Neuronal stem cell (in vitro differentiated cells): ENCODE measurements around the gene NTPCR.

ENCODE experiments used
- DNase-seq: peaks from one replicate; pipeline ENCODE4 v3.0.0-alpha.2; 2013; ENCODE audit warnings: low spot score
- H2AFZ ChIP-seq: one replicate; pipeline ENCODE4 v1.6.1; 2013; ENCODE audit warnings: mild to moderate bottlenecking, low read length, inconsistent platforms
- H2AK5ac ChIP-seq: 2 replicates; pipeline ENCODE4 v1.6.1; 2013; ENCODE audit warnings: low read depth, mild to moderate bottlenecking, inconsistent platforms, low read length, moderate library complexity, mixed read lengths
- H2BK120ac ChIP-seq: 2 replicates; pipeline ENCODE4 v1.6.1; 2013; ENCODE audit warnings: low read depth, mild to moderate bottlenecking, inconsistent platforms, low read length, moderate library complexity, mixed read lengths
- H2BK12ac ChIP-seq: one replicate; pipeline ENCODE4 v1.6.1; 2013; ENCODE audit warnings: low read length, inconsistent platforms
- H2BK15ac ChIP-seq: 2 replicates; pipeline ENCODE4 v1.6.1; 2013; ENCODE audit warnings: mild to moderate bottlenecking, low read length, inconsistent platforms, mixed read lengths
- H2BK5ac ChIP-seq: one replicate; pipeline ENCODE4 v1.6.1; 2013; ENCODE audit warnings: inconsistent platforms, mild to moderate bottlenecking, low read length, moderate library complexity
- H3K14ac ChIP-seq: one replicate; pipeline ENCODE4 v1.6.1; 2013; ENCODE audit warnings: low read length, inconsistent platforms
- H3K18ac ChIP-seq: 2 replicates; pipeline ENCODE4 v1.6.1; 2013; ENCODE audit warnings: low read length, inconsistent platforms
- H3K23ac ChIP-seq: 2 replicates; pipeline ENCODE4 v1.6.1; 2013; ENCODE audit warnings: low read depth, mild to moderate bottlenecking, mixed read lengths, low read length, inconsistent platforms; ENCODE audit not compliant: poor library complexity
- H3K27ac ChIP-seq: replicated peaks from 3 replicates; pipeline ENCODE4 v1.5.1; 2013; ENCODE audit warnings: low read length, inconsistent platforms
- H3K27me3 ChIP-seq, 3 experiments: 2 replicates each; pipeline ENCODE4 v1.6.1; 2013; ENCODE audit warnings: low read length in 3 of 3, mild to moderate bottlenecking in 2 of 3, inconsistent platforms in 1 of 3, low read depth in 1 of 3, mixed read lengths in 1 of 3, moderate library complexity in 1 of 3; ENCODE audit not compliant: control insufficient read depth in 3 of 3, insufficient read depth in 3 of 3
- H3K36me3 ChIP-seq, 2 donors: replicated peaks in 1 of 2; 2 replicates each; pipeline ENCODE4 v1.6.1; 2013; ENCODE audit warnings: low read length in 2 of 2; ENCODE audit not compliant: control insufficient read depth in 2 of 2, insufficient read depth in 2 of 2
- H3K4ac ChIP-seq: 2 replicates; pipeline ENCODE4 v1.6.1; 2013; ENCODE audit warnings: inconsistent platforms, mild to moderate bottlenecking, low read length, moderate library complexity
- H3K4me1 ChIP-seq, 2 donors: 1 replicate in 1 of 2; 2 replicates in 1 of 2; pipeline ENCODE4 v1.6.1; 2013; ENCODE audit warnings: low read length in 2 of 2, low read depth in 1 of 2; ENCODE audit not compliant: control insufficient read depth in 2 of 2, insufficient read depth in 1 of 2
- H3K4me2 ChIP-seq: one replicate; pipeline ENCODE4 v1.6.1; 2013; ENCODE audit warnings: mild to moderate bottlenecking, low read length, inconsistent platforms; ENCODE audit not compliant: insufficient read depth, poor library complexity, severe bottlenecking
- H3K4me3 ChIP-seq, 2 donors: 2 replicates each; pipeline ENCODE4 v1.5.1; 2013; ENCODE audit warnings: low read length in 2 of 2, mild to moderate bottlenecking in 2 of 2, inconsistent platforms in 1 of 2, moderate library complexity in 1 of 2
- H3K79me1 ChIP-seq: one replicate; pipeline ENCODE4 v1.6.1; 2013; ENCODE audit warnings: low read depth, mild to moderate bottlenecking, inconsistent platforms, low read length, moderate library complexity
- H3K9ac ChIP-seq: one replicate; pipeline ENCODE4 v1.6.1; 2013; ENCODE audit warnings: mild to moderate bottlenecking, low read depth, low read length, inconsistent platforms; ENCODE audit not compliant: poor library complexity
- H3K9me3 ChIP-seq, 2 donors: replicated peaks in 1 of 2; 2 replicates each; pipeline versions ENCODE3 to v1.6.1; 2013; ENCODE audit warnings: low read length in 2 of 2, mild to moderate bottlenecking in 2 of 2, inconsistent platforms in 1 of 2, low read depth in 1 of 2, mixed read lengths in 1 of 2, moderate library complexity in 1 of 2; ENCODE audit not compliant: control insufficient read depth in 2 of 2, insufficient read depth in 1 of 2
- H4K8ac ChIP-seq: one replicate; pipeline ENCODE4 v1.6.1; 2013; ENCODE audit warnings: low read depth, mild to moderate bottlenecking, inconsistent platforms, low read length, moderate library complexity
- H4K91ac ChIP-seq: one replicate; pipeline ENCODE4 v1.6.1; 2013; ENCODE audit warnings: low read length, low read depth, mild to moderate bottlenecking, inconsistent platforms; ENCODE audit not compliant: poor library complexity
- WGBS, 2 donors: extraction: QIAGEN DNeasy Blood & Tissue Kit; methylation state at CpG; one replicate each; pipeline ENCODE4 v1.1.7; 2013; ENCODE audit warnings: missing lambda C conversion rate in 2 of 2, mixed read lengths in 1 of 2; ENCODE audit not compliant: insufficient read length in 2 of 2, insufficient replicate concordance in 1 of 2; ENCODE audit errors: extremely low coverage in 2 of 2; 5-methylcytosine and 5-hydroxymethylcytosine counted together

Gene NTPCR

GRCh38 chr1:233012021-233012420 lies 61.6 kb downstream of the NTPCR start:
- Histone ChIP-seq H3K4ac (no peak overlapping the region), H2AFZ (no peak overlapping the region), H3K27ac (no peak overlapping the region), H3K36me3 (peaks cover 0 to 2% of the 10 kb centered on the region in 2 donors), H2BK5ac (no peak overlapping the region), H3K4me3 (no peak overlapping the region), H2BK15ac (no peak overlapping the region), H3K9me3 (no peaks in the 10 kb centered on the region), H3K18ac (no peak overlapping the region), H3K27me3 (no peaks in the 10 kb centered on the region), H3K4me1 (no peaks in the 10 kb centered on the region), H2AK5ac (no peak overlapping the region), H4K91ac (no peak overlapping the region), H3K14ac (no peak overlapping the region), H3K23ac (no peak overlapping the region), H2BK12ac (no peak overlapping the region), H3K79me1 (no peaks in the 10 kb centered on the region), H3K9ac (no peak overlapping the region), H2BK120ac (no peak overlapping the region), H3K4me2 (no peak overlapping the region), H4K8ac (no peak overlapping the region)
- WGBS, 2 donors = no CpG with 5 or more reads among the region's 1 CpG
- DNase-seq = no peak

- H3K27ac ChIP-seq = no peak overlapping the region
- no peak overlapping the region for H2BK120ac ChIP-seq
- no peak overlapping the region for H3K4ac ChIP-seq
- no peaks in the 10 kb centered on the region for H3K27me3 ChIP-seq
- peaks cover 9% of the 10 kb centered on the region in 2 donors for H3K4me1 ChIP-seq
- H2BK12ac ChIP-seq = no peak overlapping the region
- no peak overlapping the region for H3K23ac ChIP-seq
- H3K79me1 ChIP-seq = no peaks in the 10 kb centered on the region
- H4K8ac ChIP-seq = no peak overlapping the region
- H4K91ac ChIP-seq = no peak overlapping the region
- peaks cover 2 to 5% of the 10 kb centered on the region in 2 donors for H3K36me3 ChIP-seq
- H3K4me2 ChIP-seq = no peak overlapping the region
- no peak overlapping the region for H2AFZ ChIP-seq
- no peak overlapping the region for H3K18ac ChIP-seq
- no peaks in the 10 kb centered on the region for H3K9me3 ChIP-seq
- no peak overlapping the region for H3K9ac ChIP-seq
- no peak overlapping the region for H2BK5ac ChIP-seq
- WGBS, 2 donors = no CpG with 5 or more reads among the region's 2 CpGs
- no peak overlapping the region for H3K14ac ChIP-seq
- DNase-seq = no peak
- no peak overlapping the region for H3K4me3 ChIP-seq
- no peak overlapping the region for H2BK15ac ChIP-seq
- H2AK5ac ChIP-seq = no peak overlapping the region
Observed at GRCh38 chr1:233015965-233016364, 65.6 kb downstream of the NTPCR start.

- Histone ChIP-seq H3K4me1 (peaks cover 11 to 12% of the 10 kb centered on the region in 2 donors), H3K4ac (no peak overlapping the region), H3K4me3 (no peak overlapping the region), H3K27ac (no peak overlapping the region), H4K91ac (no peak overlapping the region), H3K9me3 (no peaks in the 10 kb centered on the region), H2AFZ (no peak overlapping the region), H3K4me2 (no peak overlapping the region), H3K18ac (no peak overlapping the region), H3K14ac (no peak overlapping the region), H2BK120ac (no peak overlapping the region), H2BK12ac (no peak overlapping the region), H3K9ac (no peak overlapping the region), H3K79me1 (no peaks in the 10 kb centered on the region), H3K23ac (no peak overlapping the region), H2AK5ac (no peak overlapping the region), H4K8ac (no peak overlapping the region), H2BK5ac (no peak overlapping the region), H2BK15ac (no peak overlapping the region), H3K27me3 (no peaks in the 10 kb centered on the region), H3K36me3 (peaks cover 2 to 5% of the 10 kb centered on the region in 2 donors)
- DNase-seq = no peak
- whole genome bisulfite sequencing, 2 donors = no CpG with 5 or more reads among the region's 6 CpGs
Observed at GRCh38 chr1:233016798-233017197, 66.4 kb downstream of the NTPCR start.

- H4K91ac ChIP-seq = no peak overlapping the region
- no peak overlapping the region for H3K14ac ChIP-seq
- H3K36me3 ChIP-seq = peaks cover 2 to 5% of the 10 kb centered on the region in 2 donors
- WGBS, 2 donors = no CpG with 5 or more reads among the region's 3 CpGs
- H3K4me3 ChIP-seq = no peak overlapping the region
- H2BK5ac ChIP-seq = no peak overlapping the region
- no peak for DNase-seq
- H3K23ac ChIP-seq = no peak overlapping the region
- peaks cover 11 to 12% of the 10 kb centered on the region in 2 donors for H3K4me1 ChIP-seq
- H3K9me3 ChIP-seq = no peaks in the 10 kb centered on the region
- no peak overlapping the region for H4K8ac ChIP-seq
- no peaks in the 10 kb centered on the region for H3K79me1 ChIP-seq
- H3K4ac ChIP-seq = no peak overlapping the region
- H3K9ac ChIP-seq = no peak overlapping the region
- H2AK5ac ChIP-seq = no peak overlapping the region
- H3K4me2 ChIP-seq = no peak overlapping the region
- no peak overlapping the region for H3K18ac ChIP-seq
- no peak overlapping the region for H2BK15ac ChIP-seq
- H3K27ac ChIP-seq = no peak overlapping the region
- no peak overlapping the region for H2BK12ac ChIP-seq
- no peak overlapping the region for H2BK120ac ChIP-seq
- no peaks in the 10 kb centered on the region for H3K27me3 ChIP-seq
- no peak overlapping the region for H2AFZ ChIP-seq
Observed at GRCh38 chr1:233019083-233019482, 68.7 kb downstream of the NTPCR start.
